Brain microvascular endothelial cell (primary cell): Measurements from ENCODE around the gene MFSD1.
"Not testable (repeated sequence)": the region's sequence is repeated elsewhere in the genome, so short reads cannot be mapped to it uniquely, and the experiment has no call there.

Experiments
- DNase-seq: peaks from one replicate; pipeline ENCODE4 v3.0.0-alpha.2; 2020
- H3K27ac ChIP-seq: fragments of 250-450 bp; sonication (Bioruptor Pico); 2 replicates; pipeline ENCODE4 v1.5.1; 2020; ENCODE audit warnings: mild to moderate bottlenecking, moderate library complexity
- H3K27me3 ChIP-seq: fragments of 250-450 bp; sonication (Bioruptor Pico); replicated peaks from 2 replicates; pipeline ENCODE4 v1.5.1; 2020; ENCODE audit warnings: mild to moderate bottlenecking
- H3K36me3 ChIP-seq: fragments of 250-450 bp; sonication (Bioruptor Pico); replicated peaks from 2 replicates; pipeline ENCODE4 v1.5.1; 2020; ENCODE audit warnings: mild to moderate bottlenecking
- H3K4me3 ChIP-seq: 2 replicates; pipeline ENCODE4 v1.5.1; 2011; ENCODE audit warnings: low read depth, mild to moderate bottlenecking, control low read depth, low read length, moderate library complexity
- CTCF ChIP-seq: IDR thresholded peaks from 2 replicates; pipeline ENCODE4 v1.5.1; 2011; ENCODE audit warnings: low read depth, mild to moderate bottlenecking, moderate library complexity, low read length, control low read depth, inconsistent platforms; ENCODE audit errors: missing control alignments
- in situ Hi-C: cut with HindIII; loops from 2 replicates; pipeline ENCODE4 v1.10.0; 2017; ENCODE audit warnings: low sequenced_read_pairs, low pct_ligation_motif_present

Gene MFSD1

GRCh38 chr3:158785972-158786371 is 15.9 kb upstream of the MFSD1 start:
- no peak for DNase-seq
- Histone ChIP-seq H3K27ac (no peak overlapping the region), H3K36me3 (no peaks in the 10 kb centered on the region), H3K27me3 (no peaks in the 10 kb centered on the region), H3K4me3 (no peak overlapping the region)
- no peak for TF ChIP-seq CTCF
- in situ Hi-C loops, result loop anchor here (10.0 kb wide), 1 partner anchor 131 kb away; no protein-coding TSS in a partner anchor

- Histone ChIP-seq H3K27me3 (no peaks in the 10 kb centered on the region), H3K27ac (peak overlapping the region; percentile 85), H3K4me3 (no peak overlapping the region), H3K36me3 (no peaks in the 10 kb centered on the region)
- DNase-seq, result no peak
- no peak for TF ChIP-seq CTCF
- in situ Hi-C loops, result loop anchor here (10.0 kb wide), 1 partner anchor 134 kb away; no protein-coding TSS in a partner anchor
These were observed 13.4 kb upstream of the MFSD1 start for GRCh38 chr3:158788446-158788845.

GRCh38 chr3:158789592-158789991 is 12.3 kb upstream of the MFSD1 start:
- TF ChIP-seq CTCF, result peak; percentile 70
- peak; percentile 83 for DNase-seq
- in situ Hi-C loops, result loop anchor here (10.0 kb wide), 1 partner anchor 135 kb away; no protein-coding TSS in a partner anchor

GRCh38 chr3:158790901-158791589 is 10.8 kb upstream of the MFSD1 start:
- Histone ChIP-seq H3K4me3 (no peak overlapping the region), H3K36me3 (no peaks in the 10 kb centered on the region), H3K27ac (peak overlapping the region; percentile 91), H3K27me3 (no peaks in the 10 kb centered on the region)
- peak; percentile 67 for DNase-seq
- TF ChIP-seq CTCF, result peak; percentile 80
- in situ Hi-C loops, result no loop called here

More at GRCh38 chr3:158789592-158789991, 12.3 kb upstream of the MFSD1 start:
- H3K27ac ChIP-seq, result peak overlapping the region; percentile 85
- no peak overlapping the region for H3K4me3 ChIP-seq
- no peaks in the 10 kb centered on the region for H3K36me3 ChIP-seq
- no peaks in the 10 kb centered on the region for H3K27me3 ChIP-seq

GRCh38 chr3:158791590-158791920 is 10.3 kb upstream of the MFSD1 start:
- H3K36me3 ChIP-seq, result not testable (repeated sequence)

GRCh38 chr3:158792709-158793108 is 9.1 kb upstream of the MFSD1 start:
- H3K27me3 ChIP-seq, result no peaks in the 10 kb centered on the region
- in situ Hi-C loops, result no loop called here
- DNase-seq, result peak; percentile 98
- H3K36me3 ChIP-seq, result no peaks in the 10 kb centered on the region
- no peak overlapping the region for H3K4me3 ChIP-seq
- TF ChIP-seq CTCF, result no peak
- peak overlapping the region; percentile 91 for H3K27ac ChIP-seq

More at GRCh38 chr3:158791590-158791920, 10.3 kb upstream of the MFSD1 start:
- DNase-seq, in situ Hi-C loops, H3K27me3 ChIP-seq, H3K4me3 ChIP-seq: not testable (repeated sequence)
- H3K27ac ChIP-seq, result peak overlapping the region; percentile 91
